Hematopoietic multipotent progenitor cell treated with erythropoietin and hydrocortisone succinate and interleukin-3 and kit ligand, for 6 days (in vitro differentiated cells): Measurements from ENCODE around the gene FCER2.

Experiments
- DNase-seq: peaks from one replicate; pipeline ENCODE4 v3.0.0-alpha.2; 2015

FCER2 gene

DNA sequence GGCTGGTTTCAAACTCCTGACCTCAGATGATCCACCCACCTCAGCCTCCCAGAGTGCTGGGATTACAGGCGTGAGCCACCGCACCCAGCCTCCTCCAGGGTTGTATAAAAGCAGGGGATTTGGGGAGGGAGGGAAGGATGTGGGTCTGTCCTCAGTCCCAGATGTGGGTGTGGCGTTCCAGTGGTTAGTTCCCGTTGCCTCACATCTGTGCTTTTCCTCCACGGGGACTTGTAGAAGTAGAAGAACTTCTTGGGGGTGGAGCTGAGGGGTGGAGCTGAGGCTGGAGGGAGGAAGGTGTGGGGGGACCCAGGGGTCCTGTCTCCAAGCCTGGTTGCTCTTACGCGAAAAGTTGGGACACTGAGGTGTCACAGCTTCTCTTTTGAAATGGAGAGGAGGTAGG lies 25.6 kb downstream of the FCER2 start:
- DNase-seq, result peak; percentile 61

DNA sequence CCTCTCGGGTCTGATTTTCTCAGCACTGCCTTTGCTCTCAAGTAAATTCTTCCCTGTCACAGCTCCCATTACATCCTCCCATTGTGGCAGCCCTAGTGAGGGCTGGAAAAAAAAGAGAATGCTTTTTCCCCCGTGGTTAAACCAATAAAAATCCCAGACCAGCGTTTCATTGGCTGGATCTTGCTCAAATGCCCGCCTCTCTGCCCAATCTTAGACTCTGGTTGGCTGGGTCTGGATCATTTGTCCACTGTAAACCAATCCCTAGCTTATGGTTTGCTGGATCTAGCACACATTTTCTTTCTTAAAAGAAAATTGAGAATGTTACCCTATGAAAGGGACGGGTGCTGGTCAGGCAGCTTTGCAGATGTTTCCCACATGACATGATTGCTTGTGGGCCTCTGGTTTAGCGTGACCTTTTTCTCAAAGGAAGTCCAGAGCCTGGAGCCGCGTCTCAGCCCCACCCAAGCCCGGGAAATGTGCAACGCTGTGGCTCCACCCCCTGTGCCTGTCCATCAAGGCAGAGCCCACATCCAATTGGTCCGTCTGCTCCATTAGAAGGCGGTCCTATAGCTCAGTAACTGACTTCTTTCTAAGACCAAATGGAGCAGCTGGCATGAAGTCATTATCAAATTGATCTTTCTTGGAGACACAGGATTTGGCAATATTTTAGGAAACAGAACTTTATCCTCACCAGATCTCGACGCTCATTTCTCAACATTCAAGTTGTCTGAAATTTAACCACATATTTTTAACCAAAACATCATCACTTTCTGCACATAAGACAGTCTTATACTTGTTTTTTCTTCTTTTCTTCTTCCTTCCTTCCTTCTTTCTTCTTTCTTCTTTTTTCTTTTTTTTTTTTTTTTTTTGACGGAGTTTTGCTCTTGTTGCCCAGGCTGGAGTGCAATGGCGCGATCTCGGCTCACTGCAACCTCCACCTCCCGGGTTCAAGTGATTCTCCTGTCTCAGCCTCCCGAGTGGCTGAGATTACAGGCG lies 27.6 kb downstream of the FCER2 start:
- DNase-seq, result peak; percentile 93

DNA sequence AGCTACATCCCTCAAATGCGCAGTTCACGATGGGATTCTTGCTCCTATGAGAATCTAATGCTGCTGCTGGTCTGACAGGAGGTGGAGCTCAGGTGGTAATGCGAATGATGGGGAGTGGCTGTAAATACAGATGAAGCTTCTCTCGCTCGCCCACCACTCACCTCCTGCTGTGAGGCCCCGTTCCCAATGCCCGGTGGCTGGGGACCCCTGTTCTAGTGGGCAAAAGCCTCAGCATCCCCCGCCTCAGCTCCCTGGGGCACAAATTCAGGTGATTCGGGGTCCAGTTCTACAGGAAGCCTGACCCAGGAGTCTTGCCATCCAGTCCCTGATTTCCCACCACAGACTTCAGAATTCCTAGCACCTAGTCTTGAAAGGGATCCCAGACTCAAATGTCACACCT lies 29.4 kb downstream of the FCER2 start:
- no peak for DNase-seq

DNA sequence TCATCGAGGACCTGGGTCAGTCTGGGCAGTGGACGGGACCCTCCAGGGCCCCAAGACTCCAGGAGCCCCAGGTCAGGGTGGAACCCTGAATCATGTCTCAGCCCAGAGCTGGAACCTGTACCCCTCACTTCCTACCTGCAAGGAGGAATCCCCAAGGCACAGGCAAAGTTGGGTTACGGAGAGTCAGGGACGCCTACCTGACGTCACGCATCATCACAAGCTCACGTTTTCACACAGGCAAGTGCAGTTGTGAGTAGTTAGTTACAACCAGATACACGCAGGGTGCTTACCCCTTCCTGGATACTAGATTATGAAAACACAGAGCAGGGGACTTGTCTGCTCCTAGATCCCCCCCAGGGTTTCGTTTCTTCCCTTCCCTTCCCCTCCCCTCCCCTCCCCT lies 31.1 kb downstream of the FCER2 start:
- no peak for DNase-seq

DNA sequence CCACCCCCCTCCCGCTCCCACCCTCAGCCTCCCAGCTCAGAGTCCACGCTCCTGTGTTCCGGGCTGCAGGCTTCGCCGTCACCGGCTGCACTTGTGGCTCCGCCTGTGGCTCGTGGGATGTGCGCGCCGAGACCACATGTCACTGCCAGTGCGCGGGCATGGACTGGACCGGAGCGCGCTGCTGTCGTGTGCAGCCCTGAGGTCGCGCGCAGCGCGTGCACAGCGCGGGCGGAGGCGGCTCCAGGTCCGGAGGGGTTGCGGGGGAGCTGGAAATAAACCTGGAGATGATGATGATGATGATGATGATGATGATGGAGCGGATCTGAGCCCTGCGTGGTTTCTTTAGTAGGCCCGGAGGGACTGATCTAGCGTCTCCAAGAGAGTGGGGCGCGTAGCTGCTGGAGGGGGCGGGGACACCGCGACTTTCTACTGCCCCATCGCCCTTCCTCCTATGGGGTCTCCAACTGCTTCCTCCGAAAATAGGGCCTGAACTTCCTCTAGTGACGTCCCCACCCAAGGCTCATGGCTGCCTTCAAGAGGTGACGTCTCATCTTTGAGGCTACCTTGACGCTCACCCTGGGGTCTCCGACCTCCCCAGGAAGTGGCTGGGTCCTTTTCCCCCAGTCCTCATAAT lies 31.7 kb downstream of the FCER2 start:
- peak; percentile 35 for DNase-seq

DNA sequence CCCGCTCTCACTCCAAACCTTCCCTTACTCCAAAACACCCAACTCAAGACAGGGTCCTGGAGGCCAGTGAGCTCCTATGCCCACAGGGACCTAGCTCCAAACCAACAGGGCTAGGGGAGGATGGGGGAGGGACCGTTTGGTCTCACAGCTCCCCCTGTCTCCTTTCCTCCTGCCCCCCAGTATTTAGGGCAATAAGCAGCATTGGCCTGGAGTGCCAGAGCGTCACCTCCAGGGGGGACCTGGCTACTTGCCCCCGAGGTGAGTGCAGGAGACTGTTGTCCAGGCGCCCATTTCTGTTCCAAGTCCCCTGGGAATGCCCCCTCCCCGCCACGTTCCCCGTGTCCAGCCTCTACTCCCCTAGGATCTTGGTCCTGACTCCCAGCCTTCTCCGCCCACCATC lies 32.3 kb downstream of the FCER2 start:
- no peak for DNase-seq

DNA sequence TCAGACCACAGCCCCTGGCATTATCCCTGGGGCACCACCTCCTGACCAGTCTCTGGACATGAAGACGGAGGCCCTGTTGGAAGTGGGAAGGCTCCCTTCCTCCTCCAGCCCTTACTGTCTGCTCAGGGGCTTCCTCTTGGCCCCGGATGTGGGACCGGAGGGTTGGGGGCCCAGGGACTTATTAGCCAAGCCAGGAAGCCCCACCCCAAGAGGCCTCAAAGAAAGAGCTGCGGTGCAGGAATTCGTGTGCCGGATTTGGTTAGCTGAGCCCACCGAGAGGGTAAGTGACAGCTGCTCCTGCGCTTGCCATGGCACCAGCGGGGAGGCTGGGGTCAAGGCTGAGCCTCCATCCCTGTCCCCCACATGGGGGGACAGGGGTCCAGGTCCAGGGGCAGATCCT lies 33.1 kb downstream of the FCER2 start, which contains the start of gene RETN:
RETN (plus strand) TSS at position 208 of the 400 bp plus-strand sequence. CDS start 278 bp downstream, outside the sequence.
- DNase-seq, result no peak

DNA sequence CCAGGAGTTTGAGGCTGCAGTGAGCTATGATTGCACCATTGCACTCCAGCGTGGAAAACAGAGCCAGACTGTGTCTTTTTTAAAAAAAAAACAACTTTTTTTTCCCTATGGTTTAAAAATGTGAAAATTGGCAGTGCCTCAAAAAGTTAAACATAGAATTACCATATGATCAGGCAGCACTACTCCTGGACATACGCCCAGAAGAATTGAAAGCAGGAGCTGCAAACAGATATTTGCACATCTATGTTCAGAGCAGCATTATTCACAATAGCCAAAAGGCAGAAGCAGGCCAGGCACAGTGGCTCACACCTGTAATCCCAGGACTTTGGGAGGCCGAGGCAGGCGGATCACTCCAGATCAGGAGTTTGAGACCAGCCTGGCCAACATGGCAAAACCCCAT lies 36.9 kb downstream of the FCER2 start:
- DNase-seq, result no peak

DNA sequence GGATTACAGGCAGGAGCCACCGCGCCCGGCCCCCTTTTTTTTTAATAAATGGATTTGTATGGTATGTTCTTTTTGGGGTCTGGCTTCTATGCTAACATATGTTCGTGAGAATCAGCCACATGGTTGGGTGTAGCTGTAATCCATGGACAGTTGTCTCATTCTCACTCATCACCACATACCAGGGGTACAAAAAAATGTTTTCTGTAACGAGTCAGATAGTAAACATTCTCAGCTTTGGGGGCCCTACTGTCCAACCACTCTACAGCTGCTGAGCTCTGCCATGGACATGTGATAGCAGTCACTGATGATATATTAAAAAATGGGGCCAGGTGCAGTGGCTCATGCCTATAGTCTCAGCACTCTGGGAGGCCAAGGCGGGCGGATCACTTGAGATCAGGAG lies 38.2 kb downstream of the FCER2 start:
- no peak for DNase-seq

DNA sequence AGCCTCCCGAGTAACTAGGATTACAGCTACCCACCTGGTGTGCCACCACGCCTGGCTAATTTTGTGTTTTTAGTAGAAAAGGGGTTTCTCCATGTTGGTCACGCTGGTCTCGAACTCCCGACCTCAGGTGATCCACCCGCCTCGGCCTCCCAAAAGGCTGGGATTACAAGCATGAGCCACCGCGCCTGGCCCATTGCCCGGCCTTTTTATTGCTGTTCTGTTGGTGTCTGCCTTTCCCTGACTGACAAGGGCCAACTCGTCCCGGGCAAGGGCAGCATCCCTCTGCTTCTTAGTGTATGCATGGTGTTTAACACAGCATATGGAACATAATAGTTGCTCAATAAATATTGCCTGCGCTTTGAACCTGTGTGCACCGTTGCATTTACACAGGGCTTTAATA lies 39.3 kb downstream of the FCER2 start:
- no peak for DNase-seq

DNA sequence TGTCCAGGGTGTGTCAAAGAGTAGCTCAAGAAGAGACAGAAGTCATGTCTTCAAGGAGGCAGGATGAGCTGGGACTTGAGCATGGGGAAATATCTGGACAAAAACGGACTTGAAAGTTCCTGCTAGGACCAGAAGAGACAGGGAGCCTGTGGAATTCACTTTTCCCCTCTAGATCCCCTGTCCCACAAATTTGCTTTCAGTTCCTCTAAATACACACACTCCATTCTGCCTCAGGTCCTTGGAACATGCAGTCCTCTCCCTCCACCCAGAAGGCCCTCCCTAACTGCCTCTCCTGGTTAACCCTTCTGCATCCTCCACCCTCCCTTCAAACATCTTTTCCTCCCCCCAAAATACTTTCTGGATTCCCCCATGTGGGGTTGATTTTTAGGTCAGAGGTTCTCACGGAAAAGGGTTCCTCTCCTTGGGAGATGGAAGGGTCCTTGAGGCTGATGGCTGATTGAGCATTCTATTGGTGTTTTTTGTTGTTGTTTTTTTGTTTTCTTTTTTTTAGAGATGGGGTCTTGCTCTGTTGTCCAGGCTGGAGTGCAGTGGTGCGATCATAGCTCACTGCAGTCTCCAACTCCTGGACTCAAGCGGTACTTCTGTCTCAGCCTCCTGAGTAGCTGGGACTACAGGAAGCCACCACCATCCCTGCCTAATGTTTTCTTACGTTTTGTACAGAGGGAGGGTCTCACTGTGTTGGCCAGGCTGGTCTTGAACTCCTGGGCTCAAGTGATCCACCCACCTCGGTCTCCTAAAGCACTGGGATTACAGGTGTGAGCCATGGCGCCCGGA lies 40.0 kb downstream of the FCER2 start:
- DNase-seq, result no peak

DNA sequence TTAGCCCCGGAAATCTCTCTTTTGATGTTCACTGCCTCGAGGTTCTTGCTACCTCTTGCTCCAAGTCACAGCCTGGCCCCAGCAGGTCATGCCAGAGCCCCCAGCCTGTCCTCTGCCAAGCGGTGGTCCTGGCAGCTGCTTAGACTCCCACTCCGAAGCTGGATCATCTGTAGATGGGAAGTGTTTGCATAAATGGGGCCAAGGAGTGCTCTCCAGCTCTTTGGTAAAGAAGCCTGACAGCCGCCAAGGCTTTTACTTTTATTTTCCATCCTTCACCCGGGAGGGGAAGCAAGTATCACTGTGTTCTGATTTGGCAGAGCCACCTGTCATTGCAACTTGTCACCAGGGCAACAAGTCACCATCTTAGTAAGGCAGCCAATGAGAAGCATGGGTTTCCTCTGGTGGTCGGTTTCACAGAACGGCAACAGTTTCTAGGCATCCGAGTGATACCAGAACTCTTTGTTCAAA lies 43.7 kb downstream of the FCER2 start:
- peak; percentile 23 for DNase-seq

DNA sequence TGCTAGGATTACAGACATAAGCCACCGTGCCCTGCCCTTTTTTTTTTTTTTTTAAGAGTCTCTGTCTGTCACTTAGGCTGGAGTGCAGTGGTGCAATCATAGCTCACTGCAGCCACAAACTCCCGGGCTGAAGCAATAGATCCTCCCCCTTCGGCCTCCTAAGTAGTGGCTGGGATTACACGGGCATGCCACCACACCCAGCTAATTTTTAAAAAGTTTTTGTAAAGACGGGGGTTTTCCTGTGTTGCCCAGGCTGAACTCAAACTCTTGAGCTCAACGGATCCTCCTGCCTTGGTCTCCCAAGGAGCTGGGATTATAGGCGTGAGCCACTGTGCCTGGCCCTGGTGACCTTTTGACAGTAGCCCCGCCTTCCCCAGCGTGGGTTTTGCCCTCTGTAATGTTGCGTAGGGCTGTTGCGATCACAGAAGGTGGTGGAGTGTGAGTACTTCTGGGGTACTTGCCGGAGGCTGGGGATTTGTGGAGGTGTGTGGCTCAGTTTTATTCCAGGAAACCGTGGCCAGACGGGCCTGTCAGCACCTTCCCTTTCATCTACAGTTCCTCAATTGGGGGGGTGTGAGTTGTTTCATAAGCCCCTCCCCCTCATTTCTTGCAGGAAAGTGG lies 44.7 kb downstream of the FCER2 start:
- peak; percentile 60 for DNase-seq

DNA sequence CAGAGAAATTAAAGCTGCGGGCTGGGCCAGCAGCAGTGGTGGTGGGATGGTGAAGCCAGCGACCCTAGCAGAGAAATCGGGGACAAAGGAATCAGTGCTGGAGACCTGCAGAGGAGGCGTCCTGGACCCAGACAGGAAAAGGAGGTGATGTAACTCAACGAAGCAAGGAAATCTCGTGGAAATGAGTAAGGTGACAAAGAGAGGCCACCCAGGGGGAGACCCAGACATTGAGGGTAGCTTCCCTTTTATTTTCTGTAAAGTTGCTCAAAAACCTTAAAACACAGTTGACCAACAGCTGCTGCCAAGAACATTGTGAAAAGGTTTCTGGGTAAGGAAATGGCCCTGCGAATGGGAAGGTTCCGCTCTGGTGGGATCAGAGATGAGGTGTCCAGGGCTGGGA lies 46.4 kb downstream of the FCER2 start:
- no peak for DNase-seq

DNA sequence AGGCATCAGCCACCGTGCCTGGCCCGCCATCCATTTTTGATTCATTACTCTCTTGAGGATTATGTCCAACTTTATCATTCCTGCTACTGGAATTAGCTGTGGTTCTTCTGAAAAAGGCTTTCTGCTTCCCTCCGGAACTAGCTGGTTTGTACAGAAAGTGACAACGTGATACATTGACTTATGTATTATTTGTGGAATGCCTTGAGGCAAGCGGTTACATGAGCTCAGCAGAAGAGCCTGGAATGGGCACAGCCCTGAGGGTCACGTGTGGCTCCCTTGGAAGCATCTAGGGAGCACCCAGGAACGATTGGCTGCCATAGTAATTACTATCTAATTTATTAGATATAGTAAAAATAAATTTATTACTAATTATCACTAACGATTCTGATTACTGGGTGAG lies 47.5 kb downstream of the FCER2 start:
- DNase-seq, result no peak

DNA sequence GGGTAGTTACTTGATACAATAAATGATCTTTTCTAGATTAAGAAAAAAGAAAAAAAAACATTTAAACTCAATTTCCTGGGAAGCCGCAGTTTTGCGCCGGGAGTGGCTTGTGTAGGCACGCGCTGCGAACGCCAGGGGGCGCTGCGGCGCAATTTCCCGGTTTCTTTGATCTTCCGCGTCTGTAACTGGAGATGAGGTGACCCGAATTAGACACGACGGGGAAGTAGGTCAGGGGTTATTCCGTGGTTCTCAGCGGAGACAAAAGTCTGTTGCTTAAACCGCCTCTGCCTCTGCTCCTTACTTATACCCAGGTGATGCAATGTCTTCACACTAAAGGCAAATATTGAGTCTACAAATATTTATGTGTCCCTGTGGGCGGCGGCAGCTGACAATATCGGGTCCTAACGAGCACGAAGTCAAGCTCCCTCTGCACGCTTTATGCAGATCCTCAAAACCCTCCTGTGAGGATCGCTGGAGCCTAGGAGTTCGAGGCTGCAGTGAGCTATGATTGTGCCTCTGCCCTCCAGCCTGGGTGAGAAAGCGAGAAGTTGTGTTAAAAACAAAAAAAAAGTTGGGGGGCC lies 49.8 kb downstream of the FCER2 start:
- DNase-seq, result peak; percentile 91

DNA sequence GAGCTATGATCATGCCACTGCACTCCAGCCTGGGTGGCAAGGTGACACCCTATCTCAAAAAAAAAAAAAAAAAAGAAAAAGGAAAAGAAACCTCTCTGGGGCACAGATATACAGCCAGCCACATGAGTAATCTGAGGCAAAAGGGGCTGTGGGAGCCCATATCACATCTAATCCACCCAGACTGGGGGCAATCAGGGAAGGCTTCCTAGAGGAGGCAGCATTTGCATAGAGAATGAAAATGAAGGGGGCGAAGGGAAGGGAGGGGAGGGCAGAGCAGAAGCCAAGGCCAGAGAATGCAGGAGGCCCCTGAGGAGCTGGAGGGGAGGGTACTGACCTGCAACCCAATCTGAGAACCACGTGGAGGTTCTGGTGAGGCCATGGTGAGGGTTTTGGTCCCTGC lies 51.8 kb downstream of the FCER2 start:
- no peak for DNase-seq

DNA sequence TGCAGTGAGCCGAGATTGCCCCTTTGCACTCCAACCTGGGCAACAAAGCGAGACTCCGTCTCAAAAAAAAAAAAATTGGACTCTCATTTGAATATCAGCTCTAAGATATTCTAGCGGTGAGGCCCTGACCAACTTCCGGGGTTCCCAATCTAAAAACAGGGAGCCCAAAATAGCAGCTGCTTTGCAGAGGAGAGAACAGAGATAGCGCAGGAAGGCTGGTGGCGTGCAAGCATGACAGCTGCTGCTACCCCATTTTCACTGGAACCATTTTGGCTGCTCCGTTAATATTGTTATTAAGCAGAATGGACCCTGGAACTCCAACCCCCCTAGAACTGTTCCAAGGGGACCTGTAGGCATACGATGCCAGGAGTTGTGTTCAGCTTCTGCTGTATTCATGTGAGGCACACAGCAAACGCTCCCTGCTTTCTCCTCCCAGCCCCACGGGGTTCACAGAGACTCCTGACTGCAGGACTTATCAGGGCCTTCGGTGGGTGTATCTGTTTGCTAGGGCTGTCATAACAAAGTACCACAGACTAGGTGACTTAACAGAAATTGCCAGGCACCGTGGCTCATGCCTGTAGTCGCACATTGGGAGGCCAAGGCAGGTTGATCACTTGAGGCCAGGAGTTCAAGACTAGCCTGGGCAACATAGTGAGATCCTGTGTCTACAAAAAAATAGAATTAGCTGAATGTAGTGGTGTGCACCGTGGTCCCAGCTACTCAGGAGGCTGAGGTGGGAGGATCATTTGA lies 53.5 kb downstream of the FCER2 start:
- DNase-seq, result peak; percentile 56

DNA sequence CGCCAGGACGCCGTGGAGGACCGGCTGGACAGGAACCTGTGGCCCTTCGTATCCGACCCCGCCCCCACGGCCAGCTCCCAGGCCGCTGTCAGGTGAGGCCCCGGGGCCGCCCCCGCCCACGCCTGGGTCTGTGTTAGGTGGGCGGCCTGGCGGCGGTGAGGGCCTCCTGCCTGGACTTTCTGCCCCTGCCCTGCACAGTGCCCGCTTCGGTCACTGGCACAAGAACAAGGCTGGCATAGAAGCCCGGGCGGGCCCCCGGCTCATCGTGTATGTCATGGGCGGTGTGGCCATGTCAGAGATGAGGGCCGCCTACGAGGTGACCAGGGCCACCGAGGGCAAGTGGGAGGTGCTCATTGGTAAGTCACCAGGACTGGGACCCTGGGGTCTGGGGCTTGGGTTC lies 54.8 kb downstream of the FCER2 start:
- no peak for DNase-seq

DNA sequence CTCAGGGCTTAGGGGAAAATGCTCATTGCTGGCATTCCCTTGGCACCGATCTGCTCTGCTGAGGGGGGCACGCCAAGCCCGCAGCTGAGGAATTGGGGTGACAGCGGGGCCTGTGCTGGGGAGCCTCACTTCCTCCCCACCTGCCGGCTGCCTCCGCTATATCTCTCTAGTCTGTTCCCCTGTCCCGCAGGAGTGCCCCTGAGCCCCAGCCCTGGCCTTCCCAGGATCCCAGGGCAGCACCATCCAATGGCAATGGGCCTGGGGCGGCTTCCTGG lies 55.6 kb downstream of the FCER2 start:
- no peak for DNase-seq

DNA sequence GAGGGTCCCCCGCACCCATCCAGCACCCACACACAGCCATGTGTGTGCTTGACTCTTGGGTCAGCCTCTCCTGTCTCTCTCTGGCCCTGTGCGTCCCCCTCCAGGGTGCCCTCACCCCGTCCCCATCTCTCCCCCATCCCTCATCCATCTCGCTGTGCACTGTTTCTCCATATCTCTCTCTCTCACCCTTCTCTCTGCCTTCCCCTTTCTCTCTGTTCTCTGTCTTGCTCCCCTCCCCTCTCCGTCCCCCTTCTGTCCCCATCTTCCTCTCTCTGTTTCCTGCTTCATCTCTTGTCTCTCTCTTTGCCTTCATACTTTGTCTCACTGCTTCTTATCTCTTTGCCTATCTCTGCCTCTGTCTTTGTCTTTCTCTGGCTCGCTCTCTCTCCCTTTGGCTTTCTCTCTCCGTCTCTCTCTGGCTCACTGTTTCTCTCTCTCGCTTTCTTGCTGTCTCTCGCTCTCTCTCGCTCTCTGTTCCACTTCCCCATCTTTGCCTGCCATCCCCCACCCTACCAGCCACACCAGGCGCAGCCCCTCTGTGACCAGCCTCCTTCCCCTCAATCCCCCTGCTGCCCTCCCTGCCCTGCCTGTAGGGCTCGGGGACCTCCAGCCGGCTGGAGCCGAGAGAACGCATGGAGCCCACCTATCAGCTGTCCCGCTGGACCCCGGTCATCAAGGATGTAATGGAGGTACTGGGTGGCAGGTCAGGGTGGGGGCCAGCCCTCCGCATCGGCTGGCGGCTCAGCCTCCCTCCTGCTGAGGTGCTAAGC lies 56.1 kb downstream of the FCER2 start:
- no peak for DNase-seq
